GM19468 (cell line): Measurements from ENCODE around the gene ELOVL1.
"Not testable (repeated sequence)": the region's sequence is repeated elsewhere in the genome, so short reads cannot be mapped to it uniquely, and the experiment has no call there.

ENCODE experiments used
- ATAC-seq: cut with Tn5 transposase; IDR thresholded peaks from one replicate; pipeline ENCODE4 v1.9.1; 2021; ENCODE audit warnings: mild to moderate bottlenecking, moderate library complexity, moderate number of reproducible peaks; ENCODE audit not compliant: unreplicated experiment; ENCODE audit errors: extremely low read depth

ELOVL1 gene

GRCh38 chr1:43382027-43382779, 14.4 kb upstream of the ELOVL1 start:
- ATAC-seq: no peak

DNA sequence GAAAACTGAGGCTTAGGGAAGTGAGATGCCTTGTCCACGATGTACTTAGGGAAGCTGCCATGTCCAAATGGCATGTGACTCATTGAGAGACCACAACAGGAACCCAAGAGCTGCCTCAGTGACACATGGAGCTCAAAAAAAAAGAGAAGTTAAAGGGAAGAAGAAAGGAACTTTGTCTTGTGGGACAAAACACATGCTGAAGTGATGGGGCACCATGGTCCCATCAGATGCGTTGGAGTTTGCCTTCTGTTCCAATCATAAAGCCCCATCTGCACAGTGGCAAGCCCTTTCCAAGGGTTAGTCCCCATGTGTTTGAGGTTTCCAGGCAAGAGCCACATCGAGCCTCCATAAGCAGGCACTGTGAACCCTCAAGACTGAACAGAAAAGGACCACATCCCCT, 13.8 kb upstream of the ELOVL1 start:
- ATAC-seq: no peak

DNA sequence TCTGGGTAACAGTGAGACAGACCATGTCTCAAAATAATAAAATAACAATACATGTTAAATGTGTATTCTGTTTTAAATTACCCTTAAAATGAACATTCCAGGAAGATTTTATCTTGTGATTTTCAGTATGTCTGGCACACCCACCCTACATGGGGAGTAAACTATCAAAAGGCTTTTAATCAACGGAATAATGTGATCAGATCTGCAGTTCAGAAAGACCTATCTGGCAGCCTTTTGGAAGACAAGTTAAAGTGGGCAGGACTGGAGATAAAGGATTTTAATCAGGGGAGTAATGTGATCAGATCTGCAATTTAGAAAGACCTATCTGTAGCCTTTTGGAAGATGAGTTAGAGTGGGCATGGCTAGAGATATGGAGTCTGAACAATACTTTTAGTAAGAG, 11.7 kb upstream of the ELOVL1 start:
- no peak for ATAC-seq

- no peak for ATAC-seq
Observed at GRCh38 chr1:43377831-43378230, 10.0 kb upstream of the ELOVL1 start.

- no peak for ATAC-seq
Observed at GRCh38 chr1:43376723-43377235, 9.0 kb upstream of the ELOVL1 start.

DNA sequence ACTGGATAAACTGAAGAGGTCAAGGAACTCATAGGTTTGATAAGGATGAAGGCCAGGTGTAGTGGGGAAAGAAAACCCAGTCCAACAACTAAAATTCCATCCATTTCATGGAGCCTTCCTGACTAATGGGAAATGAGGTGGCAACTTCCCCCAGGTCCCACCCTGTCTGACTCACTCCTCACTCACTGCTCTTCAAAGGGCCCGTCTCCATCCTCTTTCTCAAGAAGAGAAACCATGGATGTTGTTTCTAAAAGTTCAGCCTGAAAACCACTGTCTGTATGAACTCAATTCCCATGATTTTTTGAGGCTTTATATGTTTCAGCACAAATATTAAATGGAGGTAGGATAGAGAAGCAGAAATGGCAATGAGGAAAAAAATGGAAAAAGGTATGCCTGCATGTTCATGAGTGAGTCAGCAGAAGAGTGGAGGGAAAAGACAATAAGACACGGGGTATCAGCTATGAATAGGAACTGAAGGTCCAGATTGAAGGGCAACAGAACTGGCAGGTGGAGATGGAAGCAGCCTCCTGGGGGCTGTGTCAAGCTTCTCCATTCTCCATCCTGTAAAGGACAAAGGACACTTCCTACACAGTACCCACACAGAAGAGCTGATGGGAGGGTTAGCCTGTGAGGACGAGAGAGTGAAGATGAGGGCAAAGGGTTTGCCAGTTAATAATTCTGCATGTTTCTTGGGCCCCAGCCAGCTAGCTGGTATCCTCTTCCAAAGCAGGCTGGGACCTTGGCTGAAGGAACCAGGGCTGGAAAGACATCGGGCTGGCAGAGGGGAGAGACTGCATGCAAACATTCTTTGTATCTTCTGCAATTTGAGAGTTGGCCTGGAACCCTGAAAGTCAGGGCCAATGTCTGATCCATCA, 5.5 kb upstream of the ELOVL1 start:
- no peak for ATAC-seq

DNA sequence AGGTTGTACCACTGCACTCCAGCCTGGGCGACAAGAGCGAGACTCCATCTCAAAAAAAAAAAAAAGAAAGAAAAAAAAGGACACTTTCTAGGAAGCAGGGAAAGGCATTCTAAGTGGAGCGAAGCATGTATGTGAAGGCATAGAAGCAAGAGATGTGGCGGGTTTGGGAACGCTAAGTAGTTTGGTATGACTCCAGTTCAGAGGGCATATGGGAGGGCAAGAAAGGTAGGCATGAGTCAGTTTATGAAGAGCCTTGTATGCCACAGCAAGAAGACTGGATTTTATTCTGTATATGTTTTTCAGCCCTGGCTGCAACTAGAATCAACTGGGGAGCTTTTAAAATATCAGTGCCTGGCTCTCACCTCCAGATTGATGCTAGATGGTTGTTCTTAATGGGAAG, 4.4 kb upstream of the ELOVL1 start:
- no peak for ATAC-seq

DNA sequence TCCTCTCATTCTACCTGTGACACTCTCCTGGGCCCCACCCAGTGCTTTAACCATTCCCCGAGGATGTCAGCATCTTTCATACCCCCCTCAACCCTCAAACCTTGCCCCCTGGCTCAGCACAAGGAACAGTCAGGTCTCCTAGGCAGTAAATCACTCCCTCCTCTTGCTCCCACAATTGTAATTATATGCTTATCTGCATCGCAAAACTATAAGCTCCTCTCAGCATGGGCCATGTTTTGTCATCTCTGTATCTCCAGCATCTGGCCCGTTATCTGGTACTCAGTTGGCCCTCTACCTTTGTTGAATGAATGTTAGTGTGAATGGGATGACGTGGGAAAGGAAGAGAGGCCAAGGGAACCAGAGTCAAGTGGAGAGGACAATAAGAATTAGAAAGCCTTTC, 2.8 kb upstream of the ELOVL1 start:
- ATAC-seq: no peak

GRCh38 chr1:43369779-43370178, 2.0 kb upstream of the ELOVL1 start:
- not testable (repeated sequence) for ATAC-seq

DNA sequence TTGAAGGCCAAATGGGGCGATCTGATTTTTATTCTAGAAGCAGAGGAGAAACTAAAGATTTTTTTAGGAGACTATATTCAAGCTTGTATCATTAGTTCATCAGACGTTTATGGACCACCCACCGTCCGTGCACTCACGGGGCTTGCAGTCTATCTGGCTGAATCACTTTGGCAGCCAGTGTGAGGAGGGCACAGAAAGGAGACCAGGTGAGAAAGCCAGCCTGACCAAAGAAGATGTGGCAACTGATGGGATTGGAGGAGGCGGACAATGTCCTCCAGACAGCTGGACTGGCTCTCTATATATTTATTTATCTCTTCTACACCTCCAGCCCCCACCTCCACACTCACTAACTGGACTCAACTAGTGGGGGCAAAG, 822 bp upstream of the ELOVL1 start:
- no peak for ATAC-seq

- no peak for ATAC-seq
Observed at GRCh38 chr1:43367026-43367903, 546 bp downstream of the ELOVL1 start.

- no peak for ATAC-seq
Observed at GRCh38 chr1:43366601-43367025, 1.2 kb downstream of the ELOVL1 start.

- ATAC-seq: no peak
Observed at GRCh38 chr1:43366179-43366578, 1.6 kb downstream of the ELOVL1 start.

- no peak for ATAC-seq
Observed at GRCh38 chr1:43365678-43366077, 2.1 kb downstream of the ELOVL1 start.

DNA sequence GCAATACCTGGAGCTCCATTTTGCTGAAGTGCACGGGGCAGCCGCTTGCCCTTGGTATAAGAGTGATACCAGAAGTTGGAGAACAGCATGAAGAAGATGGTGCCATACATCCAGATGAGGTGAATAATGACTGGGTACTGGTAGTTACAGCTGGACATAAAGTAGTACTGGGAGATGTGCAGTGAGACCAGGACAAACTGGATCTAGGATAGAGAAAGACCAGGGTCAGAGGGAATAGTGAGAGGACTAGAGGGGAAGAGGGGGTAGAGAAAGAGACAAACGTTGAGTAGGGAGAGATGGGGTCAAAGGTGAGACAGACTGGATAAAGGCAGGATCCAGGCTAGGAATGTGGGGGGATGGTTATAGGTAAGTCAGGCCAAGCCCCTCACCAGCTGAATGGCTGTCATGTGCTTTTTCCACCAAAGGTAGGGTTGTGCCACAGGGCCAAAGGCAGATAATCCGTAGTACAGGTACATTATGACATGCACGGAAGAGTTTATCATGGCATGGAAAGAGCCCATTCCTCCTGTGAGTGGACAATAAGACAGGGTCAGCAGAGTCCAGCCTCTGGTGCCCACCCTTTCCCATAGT, 3.8 kb downstream of the ELOVL1 start:
- no peak for ATAC-seq

GRCh38 chr1:43363283-43363934, 4.4 kb downstream of the ELOVL1 start:
- no peak for ATAC-seq

DNA sequence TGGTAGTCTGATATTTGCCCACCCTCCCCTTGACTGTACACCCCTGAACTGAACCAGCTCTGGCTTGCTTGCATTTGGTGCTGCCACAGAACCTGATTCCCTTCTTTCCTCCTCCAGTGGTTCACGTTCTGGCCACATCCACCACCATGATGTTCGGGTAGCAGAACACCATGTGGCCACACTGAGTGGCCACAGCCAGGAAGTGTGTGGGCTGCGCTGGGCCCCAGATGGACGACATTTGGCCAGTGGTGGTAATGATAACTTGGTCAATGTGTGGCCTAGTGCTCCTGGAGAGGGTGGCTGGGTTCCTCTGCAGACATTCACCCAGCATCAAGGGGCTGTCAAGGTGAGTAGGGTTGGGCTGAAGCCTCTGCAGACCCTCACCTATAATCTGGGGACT, 7.2 kb downstream of the ELOVL1 start:
- no peak for ATAC-seq

- no peak for ATAC-seq
Observed at GRCh38 chr1:43359696-43360095, 8.1 kb downstream of the ELOVL1 start.
